PC-9 (cell line): ENCODE results near the gene PLK2.

Experiments used
- CTCF ChIP-seq: fragments of 200-600 bp; sonication (generic); conservative IDR thresholded peaks from 2 replicates; pipeline ENCODE4 v1.6.1; 2017; ENCODE audit warnings: mixed run types, antibody characterized with exemption, mild to moderate bottlenecking, moderate library complexity
- EZH2 ChIP-seq: fragments of 200-600 bp; sonication (generic); IDR thresholded peaks from 2 replicates; pipeline ENCODE4 v1.8.0; 2017; ENCODE audit warnings: antibody characterized with exemption, low read depth

- no peak for TF ChIP-seq EZH2
- TF ChIP-seq CTCF, result no peak
These were observed 6.6 kb downstream of the PLK2 start for GRCh38 chr5:58453306-58453705.
